Activated CD4-positive, alpha-beta T cell treated with anti-CD3 and anti-CD28 coated beads for 24 hours (primary cell): ENCODE data around the gene BLCAP.
"Not testable (repeated sequence)": the region's sequence is repeated elsewhere in the genome, so short reads cannot be mapped to it uniquely, and the experiment has no call there.

Source experiments
- DNase-seq, 2 donors: peaks; one replicate each; pipeline ENCODE4 v3.0.0-alpha.2; 2020; ENCODE audit warnings: low read depth in 2 of 2

BLCAP gene

DNA sequence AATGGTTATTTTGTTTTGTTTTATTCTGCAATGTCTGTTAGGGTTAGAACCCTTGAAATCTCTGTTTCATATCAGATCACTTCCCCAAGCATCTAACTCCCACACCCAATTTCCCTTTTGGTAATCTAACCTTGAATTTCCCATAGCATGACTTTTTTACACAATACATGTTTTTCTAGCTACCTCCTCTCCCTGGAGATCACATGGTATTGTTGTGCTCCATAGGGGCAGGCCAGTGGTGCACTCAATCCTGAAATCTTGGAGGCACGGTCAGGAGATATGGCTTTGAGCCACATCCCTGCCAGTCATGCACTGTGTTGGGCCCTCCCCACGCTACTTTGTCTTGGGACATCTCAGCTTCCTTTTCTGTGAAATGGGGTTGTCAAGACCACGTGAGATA is 43.3 kb downstream of the BLCAP start:
- no peak for DNase-seq

DNA sequence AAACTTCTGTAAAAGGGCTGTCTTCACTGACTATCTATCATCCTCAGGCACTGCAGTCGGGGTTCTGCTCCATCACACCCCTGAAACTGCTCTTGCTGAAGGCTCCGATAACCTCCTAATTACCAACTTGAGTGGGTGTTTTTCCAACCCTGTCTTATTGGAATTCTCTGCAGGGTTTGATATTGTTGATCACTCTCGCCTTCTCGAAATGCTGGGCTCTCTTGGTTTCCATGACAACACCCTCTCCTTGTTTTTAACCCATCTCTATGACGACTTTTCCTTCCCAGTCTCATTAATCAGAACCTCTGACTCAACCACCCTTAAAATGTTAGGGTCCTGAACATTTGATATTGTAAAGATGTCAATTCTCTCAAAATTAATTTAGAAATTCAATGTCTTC is 46.1 kb downstream of the BLCAP start:
- DNase-seq, result no peak

DNA sequence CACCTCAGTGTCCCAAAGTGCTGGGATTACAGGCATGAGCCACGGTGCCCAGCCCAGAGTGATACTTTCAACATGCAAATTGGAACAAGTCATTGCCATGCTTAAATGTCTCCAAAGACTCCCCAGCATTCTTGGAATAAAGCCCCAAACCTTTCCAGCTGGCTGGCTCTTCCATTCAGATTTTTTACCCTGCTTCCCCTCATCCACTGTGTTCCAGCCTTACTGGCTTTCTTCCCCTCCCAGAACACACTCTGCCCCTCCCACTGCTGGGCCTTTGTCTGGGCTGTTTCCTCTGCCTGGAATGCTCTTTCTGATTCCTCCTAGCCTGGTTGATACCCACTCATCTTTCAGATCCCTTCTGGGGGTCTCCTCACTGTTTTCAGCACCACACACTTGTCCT is 46.8 kb downstream of the BLCAP start:
- no peak for DNase-seq

DNA sequence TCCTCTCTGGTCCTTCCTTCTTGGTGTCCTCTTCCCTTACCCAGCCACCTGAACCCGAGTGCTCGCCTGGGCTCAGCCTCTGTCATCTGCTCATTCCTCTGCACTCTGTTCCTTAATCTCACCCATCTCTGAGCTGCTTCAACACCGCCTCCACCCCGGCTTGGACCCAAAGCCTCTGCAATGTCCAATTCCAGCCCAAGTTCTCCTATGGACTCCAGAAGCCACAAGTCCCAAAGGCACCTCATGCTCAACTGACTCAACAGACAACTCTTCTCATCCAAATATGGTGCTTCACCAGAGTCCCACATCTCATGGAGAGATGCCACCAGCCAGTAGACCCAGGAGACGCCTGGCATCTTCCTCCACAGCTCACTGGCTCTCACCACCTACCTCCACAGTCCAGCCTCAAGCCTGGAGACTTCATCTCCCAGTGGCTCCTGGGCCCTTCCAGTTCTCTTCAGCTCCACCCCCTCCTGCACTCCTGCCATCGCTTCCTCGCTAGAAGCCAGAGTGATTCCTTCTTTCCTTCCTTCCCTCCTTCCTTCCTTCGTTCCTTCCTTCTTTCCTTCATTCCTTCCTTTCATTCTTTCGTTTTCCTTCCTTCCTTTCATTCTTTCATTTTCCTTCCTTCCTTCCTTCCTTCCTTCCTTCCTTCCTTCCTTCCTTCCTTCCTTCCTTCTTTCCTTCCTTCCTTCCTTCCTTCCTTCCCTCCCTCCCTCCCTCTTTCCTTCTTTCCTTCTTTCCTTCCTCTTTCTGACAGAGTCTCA is 47.6 kb downstream of the BLCAP start:
- DNase-seq, result no peak

DNA sequence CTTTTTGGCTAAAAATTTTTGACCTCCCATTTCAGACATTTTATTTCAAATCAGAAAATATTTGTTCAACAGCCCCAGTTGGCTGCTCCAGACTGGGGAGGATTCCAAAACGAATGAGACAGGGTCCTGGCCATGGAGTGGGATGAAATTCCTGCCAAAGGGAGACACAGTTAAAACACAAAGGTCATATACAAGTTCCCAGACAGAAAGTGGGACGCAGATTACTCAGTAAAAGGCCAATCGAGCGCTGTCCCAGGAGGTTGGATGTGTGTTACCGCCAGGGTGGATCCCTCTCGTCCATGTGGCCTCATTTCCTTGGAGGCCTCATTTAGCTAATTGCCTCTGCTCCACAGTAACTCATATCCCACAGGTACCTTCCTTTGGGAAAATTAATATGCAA is 48.4 kb downstream of the BLCAP start:
- DNase-seq, result no peak

DNA sequence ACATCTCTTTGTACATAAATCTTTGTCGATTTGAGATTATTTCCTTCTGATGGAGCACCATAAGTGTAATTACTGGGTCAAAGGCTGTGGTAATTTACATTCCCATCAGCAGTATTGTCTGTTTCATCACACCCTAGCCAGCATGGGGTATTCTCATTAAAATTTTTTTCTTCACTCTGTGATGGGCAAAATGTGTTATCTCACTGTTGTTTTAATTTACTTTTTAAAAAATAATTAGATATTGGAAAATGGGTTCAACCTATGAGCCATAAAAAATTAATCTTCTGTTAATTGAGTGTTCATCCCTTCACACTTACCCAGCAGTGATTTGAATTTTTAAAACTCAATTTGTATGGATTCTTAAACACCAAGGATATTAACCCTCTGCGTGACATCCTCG is 50.6 kb downstream of the BLCAP start:
- DNase-seq, result no peak

DNA sequence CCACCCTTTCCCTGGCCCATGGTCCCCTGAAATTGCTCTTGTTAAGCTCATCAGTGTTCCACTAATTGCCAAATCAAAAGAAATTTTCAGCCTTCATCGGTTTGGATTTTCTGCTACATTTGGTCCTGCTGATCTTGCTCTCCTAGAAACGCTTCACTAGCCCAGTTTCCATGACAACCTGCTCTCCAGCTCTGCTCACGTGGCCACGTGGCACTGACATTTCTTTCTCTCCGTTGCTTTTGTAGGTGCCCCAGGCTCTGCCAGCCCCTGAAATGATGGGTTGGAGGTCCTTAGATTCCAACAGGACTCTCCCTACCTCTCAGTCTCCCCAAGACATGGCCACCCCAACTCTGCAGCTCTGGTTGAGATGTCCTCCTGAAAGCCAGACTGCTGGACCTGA is 52.4 kb downstream of the BLCAP start:
- DNase-seq, result no peak

DNA sequence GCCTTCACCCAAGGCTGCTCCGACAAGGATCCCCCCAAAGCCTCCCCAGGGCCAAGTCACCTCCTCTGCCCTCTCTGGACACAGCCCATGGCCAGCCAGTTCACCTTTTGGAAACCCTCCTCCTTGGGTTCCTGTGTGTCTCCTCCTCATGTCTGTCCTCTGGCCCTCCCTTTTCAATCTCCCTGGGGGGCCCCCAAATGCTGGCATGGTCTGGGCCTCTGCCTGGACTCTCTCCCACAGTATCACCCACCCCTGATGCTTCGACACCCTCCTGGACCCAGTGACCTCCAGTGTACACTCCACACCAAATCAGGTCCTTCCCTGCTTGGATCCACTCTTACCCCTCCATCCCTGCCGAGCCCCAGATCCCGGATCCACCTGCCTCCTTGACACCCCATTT is 53.3 kb downstream of the BLCAP start:
- no peak for DNase-seq

DNA sequence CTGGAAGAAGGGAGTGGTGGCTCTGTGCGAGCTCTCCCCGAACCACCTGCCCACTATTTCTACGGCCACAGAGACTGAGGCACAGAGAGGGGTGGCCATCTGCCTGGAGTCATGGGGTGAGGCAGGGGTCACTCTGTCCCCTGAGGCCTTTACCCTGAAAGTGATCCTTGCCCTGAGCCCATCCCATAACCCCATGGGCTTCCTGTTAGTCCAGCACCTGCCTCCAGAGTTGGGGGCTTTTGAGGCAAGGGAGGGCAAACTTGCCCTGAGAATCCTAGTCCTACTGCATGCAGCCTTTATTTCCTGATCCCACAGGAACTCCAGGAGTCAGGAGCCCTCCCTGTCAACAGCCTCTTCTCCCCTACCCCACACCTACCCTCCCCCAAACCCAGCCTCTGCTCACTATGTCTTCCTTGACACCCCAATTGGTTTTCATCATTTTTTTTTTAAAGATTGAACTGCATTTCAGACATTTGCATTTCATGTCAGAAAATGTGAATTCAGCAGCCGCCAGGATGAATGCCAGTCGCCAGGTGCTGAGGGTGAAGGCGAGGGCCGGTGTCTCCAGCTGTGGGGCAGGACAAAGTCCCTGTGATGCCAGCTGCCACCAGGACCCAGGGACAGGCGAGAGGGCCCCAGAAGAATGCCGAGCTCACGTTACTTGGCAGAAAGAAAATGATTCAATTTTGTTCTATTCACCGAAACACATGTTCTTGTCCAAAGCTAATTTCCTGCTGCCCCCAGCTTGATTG is 54.3 kb downstream of the BLCAP start:
- DNase-seq, result no peak

DNA sequence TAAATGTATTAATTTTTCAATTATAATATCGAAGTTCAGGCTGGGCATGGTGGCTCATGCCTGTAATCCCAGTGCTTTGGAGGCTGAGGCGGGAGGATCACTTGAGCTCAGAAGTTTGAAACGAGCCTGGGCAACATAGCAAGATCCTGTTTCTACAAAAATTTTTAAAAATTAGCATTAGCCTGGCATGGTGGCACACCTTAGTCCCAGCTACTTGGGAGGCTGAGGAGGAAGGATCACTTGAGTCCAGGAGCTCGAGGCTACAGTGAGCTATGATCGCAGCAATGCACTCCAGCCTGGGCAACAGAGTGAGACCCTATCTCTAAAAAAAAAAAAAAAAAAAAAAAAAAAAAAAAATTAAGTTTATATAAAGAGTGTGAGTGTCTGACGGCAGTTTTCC is 55.2 kb downstream of the BLCAP start:
- DNase-seq, result not testable (repeated sequence)

DNA sequence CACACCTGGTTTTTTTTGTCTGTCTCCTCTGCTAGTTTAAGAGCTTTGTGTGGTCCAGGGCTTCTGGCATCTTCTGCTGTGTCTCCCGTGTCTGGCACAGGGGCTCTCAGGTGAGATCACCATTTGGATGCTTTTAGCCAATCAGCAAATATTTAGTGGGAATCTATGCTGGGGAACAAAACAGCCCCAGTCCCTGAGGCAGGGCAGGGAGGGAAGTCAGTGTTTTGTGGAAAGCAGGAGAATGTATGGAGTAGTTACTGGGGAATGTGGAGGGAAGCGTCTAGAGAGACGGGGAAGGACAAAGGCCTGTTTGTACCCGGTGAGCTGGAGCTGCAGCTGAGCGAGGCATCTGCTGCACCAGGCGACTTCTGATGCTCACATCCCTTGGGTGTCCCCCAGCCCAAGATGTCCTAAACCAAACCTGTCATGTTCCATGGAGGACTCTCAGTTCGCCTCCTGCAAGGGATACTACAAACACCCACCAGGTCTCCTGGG is 55.9 kb downstream of the BLCAP start:
- no peak for DNase-seq

DNA sequence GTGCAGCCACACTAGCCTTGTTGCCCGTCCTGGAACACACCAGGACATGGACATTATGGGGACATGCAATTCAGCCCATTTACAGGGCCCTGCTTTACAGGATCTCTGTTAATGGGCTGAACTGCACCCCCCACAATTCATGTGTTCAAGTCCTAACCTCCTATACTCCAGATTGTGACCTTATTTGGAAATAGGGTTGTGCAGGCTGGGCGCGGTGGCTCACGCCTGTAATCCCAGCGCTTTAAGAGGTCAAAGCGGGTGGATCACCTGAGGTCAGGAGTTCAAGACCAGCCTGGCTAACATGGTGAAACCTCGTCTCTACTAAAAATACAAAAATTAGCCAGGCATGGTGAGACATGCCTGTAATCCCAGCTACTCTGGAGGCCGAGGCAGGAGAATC is 57.5 kb downstream of the BLCAP start:
- not testable (repeated sequence) for DNase-seq

DNA sequence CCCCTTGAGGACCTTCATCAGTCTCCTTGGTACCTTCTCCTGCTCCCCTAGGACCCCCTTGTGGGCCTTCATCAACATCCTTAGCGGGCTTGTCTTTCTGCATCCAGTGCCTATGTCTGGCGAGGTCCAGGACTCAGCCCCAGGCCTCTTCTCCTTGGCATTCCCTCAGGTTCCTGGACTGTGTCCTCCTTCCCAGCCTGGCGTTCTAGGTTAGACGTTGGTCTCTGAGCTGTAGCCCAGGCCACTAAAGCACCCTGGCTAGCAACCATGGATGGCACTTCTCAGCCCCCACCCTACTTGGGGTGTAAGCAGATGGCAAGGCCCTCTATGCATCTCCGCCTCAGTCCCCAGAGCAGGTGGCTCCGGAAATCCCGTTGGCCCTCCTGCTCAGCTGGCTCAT is 58.1 kb downstream of the BLCAP start:
- no peak for DNase-seq

DNA sequence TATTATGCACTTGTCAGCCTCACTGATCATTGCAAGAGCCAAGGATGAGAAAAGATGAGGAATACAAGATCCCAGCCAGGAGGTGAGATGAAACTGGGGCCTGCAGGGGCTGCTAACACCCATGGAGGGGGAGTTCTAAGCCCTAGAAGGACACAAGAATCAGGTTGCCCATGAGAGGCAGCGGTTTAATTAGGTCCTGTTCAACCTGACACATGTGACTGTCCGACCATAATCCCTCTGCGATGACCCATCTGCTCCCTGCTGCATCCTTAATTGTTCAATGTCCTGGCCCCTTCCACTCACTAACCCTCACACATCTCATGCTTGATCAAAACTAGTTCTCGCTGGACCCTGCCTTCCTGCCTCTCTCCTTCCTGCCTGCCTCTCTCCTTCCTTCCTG is 58.8 kb downstream of the BLCAP start:
- no peak for DNase-seq
